BJ (cell line): Measurements from ENCODE around the gene TBC1D10A. TPM values are rescaled to one million over a fixed set of nuclear protein-coding genes. Genes with fewer than 3 reads are reported as not detected.

Source experiments
- CTCF ChIA-PET: fragments of 350-600 bp; formaldehyde crosslinking; extraction: SDS; loops from one replicate; lab custom pipeline; 2021; ENCODE audit warnings: antibody characterized with exemption, inconsistent platforms; lab: Yijun Ruan, JAX
- POLR2A ChIA-PET: fragments of 300-600 bp; sonication (Branson Sonifier 250); formaldehyde crosslinking; extraction: SDS; loops from one replicate; lab custom pipeline; 2021; ENCODE audit warnings: antibody characterized with exemption; lab: Charles Lee
- DNase-seq: peaks from one replicate; pipeline ENCODE4 v3.0.0-alpha.2; 2011; ENCODE audit warnings: low read depth
- H3K27me3 ChIP-seq: 2 replicates; pipeline ENCODE4 v1.6.0; 2011; ENCODE audit warnings: low read length; ENCODE audit not compliant: control insufficient read depth, insufficient read depth
- H3K36me3 ChIP-seq: 2 replicates; pipeline ENCODE4 v1.5.1; 2011; ENCODE audit warnings: low read length; ENCODE audit not compliant: control insufficient read depth, insufficient read depth
- H3K4me3 ChIP-seq: 2 replicates; pipeline ENCODE4 v1.5.1; 2011; ENCODE audit warnings: low read depth, mild to moderate bottlenecking, control low read depth, low read length
- CTCF ChIP-seq: IDR thresholded peaks from 2 replicates; pipeline ENCODE4 v1.5.1; 2011; ENCODE audit warnings: low read depth, mild to moderate bottlenecking, control low read depth, inconsistent platforms, low read length, moderate library complexity; ENCODE audit not compliant: insufficient read depth
- polyA plus RNA-seq: library from polyadenylated mRNA; depleted of rRNA; stranded (reverse); fragments of >200 nt; gene quantifications from 2 replicates; pipeline ENCODE4 v1.2.3, GENCODE V29; 2011

Gene TBC1D10A
- polyA plus RNA-seq, 1 experiment, result 22.1 TPM

DNA sequence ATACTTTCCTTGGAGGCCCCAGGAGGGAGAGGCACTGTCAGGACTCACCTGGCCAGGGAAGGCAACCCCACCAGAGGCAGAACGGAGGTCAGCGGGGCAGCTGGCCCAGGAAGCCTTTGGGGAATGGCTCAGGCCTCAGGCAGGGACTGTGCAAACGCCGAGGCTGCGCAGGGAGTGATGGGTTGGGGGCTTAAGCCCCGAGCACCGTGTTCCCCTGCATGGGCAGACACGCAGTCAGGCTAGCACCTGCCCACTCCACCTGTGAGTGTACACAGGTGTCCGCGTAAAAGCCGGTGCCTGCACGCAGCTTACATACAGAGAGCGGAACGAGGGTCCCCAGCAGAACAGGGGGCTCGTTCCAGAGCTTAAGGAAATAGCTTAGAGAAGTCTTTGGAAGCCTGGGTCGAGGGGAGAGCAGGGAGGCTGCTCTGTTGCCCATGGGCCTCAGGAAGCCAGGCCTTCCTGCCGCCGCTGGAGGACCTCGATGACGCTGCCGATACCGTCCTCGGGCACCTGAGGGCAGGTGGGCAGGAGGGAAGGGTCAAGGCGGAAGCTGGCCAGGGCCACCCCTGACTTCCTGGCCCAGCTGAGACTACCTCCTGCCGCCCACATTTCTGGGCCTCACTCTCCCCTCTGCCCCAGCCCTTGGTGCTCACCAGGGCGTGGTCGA is 41.4 kb downstream of the TBC1D10A start:
- no peak for DNase-seq
- ChIA-PET CTCF (interaction anchor here (1.0 to 10.6 kb wide), 10 partner anchors 9 to 177 kb away, joined by 3 to 204 read pairs (median 8); partner anchors contain the start of genes CCDC157, RNF215, SEC14L2 and SF3A1), POLR2A (no interaction called here)
- peaks cover 9% of the 10 kb centered on the region for H3K36me3 ChIP-seq
- H3K27me3 ChIP-seq, result no peaks in the 10 kb centered on the region
- no peak for TF ChIP-seq CTCF
- H3K4me3 ChIP-seq, result no peak overlapping the region

DNA sequence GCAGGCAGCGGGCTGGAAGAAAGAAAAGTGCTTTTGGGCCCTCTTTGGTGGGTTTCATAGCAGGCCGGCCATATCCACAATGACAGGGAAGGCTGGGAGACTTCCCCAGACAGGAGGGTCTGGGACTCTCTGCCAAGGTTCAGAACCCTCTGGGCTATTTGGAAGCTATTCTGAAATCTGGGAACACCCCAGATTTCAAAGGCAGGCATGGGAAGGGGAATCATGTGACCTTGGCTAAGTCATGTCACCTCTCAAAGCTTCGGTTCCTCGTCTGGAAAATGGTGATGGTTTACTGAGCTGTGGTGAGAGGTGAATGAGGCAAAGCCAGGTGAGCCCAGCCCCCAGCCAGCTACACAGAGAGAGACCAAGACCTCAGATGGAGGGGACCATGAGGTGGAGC is 42.1 kb downstream of the TBC1D10A start:
- POLR2A ChIA-PET, result no interaction called here
- H3K27me3 ChIP-seq, result no peaks in the 10 kb centered on the region
- no peak for TF ChIP-seq CTCF
- H3K36me3 ChIP-seq, result peaks cover 9% of the 10 kb centered on the region
- H3K4me3 ChIP-seq, result no peak overlapping the region
- no peak for DNase-seq
- CTCF ChIA-PET, result interaction anchor here (1.0 to 10.6 kb wide), 6 partner anchors 20 to 177 kb away, joined by 3 to 204 read pairs (median 32); partner anchors contain the start of genes MTFP1, RNF215, SEC14L2 and TBC1D10A

DNA sequence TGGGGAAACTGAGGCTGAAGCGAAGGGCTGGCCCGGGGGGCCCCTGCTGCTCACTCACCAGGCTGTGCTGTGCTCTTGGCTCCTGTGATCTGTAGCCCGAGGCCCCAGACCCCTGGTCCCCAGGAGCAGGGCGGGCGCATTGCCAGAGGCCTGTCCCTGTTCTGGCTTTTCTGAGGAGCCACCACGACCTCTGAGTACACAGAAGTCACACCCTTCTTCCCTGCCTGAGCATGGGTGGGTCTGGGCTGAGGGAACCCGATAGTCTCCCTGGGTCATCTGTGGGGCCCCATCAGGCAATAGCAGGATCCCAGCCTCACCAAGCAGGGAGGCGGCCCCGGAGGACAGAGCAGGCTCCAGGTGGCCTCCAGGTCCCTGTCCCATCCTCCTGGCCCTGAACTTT is 42.6 kb downstream of the TBC1D10A start:
- ChIA-PET CTCF (interaction anchor here (1.0 to 10.6 kb wide), 5 partner anchors 20 to 176 kb away, joined by 3 to 204 read pairs (median 5); partner anchors contain the start of genes MTFP1, RNF215 and SEC14L2), POLR2A (no interaction called here)
- no peak for DNase-seq
- peaks cover 9% of the 10 kb centered on the region for H3K36me3 ChIP-seq
- no peaks in the 10 kb centered on the region for H3K27me3 ChIP-seq
- H3K4me3 ChIP-seq, result no peak overlapping the region
- TF ChIP-seq CTCF, result no peak

DNA sequence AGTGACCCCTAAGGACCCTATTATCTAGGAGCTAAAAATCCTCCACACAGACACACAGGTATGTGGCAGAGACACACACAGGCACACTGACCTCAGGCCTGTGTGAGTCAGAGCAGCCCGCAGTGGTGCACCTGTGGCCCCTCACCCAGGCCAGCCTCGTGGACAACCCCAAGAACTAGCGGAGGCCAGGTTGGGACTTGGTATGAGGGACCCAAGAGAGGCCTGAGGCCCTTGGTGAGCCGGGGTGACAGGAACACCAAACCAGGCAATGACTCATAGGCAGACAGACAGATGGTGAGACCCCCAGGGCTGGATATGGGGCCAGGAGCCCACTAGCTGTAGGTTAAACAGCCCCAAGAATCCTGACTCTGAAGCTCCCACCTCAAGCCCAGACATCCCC is 43.4 kb downstream of the TBC1D10A start:
- no peak for DNase-seq
- ChIA-PET CTCF (interaction anchor here (0.8 to 10.6 kb wide), 5 partner anchors 18 to 175 kb away, joined by 3 to 204 read pairs (median 5); partner anchors contain the start of genes RNF215 and SEC14L2), POLR2A (no interaction called here)

More for the DNA sequence above, 43.4 kb downstream of the TBC1D10A start:
- no peaks in the 10 kb centered on the region for H3K27me3 ChIP-seq
- no peak for TF ChIP-seq CTCF
- peaks cover 9% of the 10 kb centered on the region for H3K36me3 ChIP-seq
- no peak overlapping the region for H3K4me3 ChIP-seq
